Testis (tissue), 2 donors: ENCODE data around the gene UBA1.

Experiments used
- POLR2A ChIP-seq: fragments of 450-650 bp; IDR thresholded peaks from one replicate; pipeline ENCODE4 v1.6.1; 2017; ENCODE audit warnings: antibody characterized with exemption, mild to moderate bottlenecking, moderate library complexity
- TF ChIP-seq, protein P1 (sequence below), 3 experiments: fragments of 450-650 bp in 2 of 3; fragments of 200-600 bp in 1 of 3; sonication (generic) in 1 of 3; IDR thresholded peaks; one replicate each; pipeline ENCODE4 v1.5.1; 2016 to 2019; ENCODE audit warnings: antibody characterized with exemption in 3 of 3, mild to moderate bottlenecking in 2 of 3, moderate library complexity in 1 of 3

DNA sequence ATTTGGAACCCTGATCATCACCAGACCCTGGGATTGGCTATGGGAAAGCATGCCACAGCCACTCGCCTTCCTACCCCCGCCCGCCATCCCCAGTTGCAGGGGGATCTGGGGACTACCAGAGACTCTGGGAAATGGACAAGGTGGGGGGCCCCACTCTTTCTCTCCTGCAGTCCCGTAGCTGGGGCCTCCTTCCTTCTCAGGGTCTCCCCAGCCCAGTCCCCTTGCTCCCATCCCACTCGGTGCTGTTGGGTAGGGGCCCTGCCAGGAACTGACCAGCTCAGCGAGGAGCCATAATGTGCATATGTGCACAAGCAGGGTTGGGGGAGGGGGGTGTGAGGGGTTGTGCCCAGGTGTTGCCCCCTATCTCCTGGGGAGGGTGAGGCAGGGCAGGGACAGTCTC lies 35.8 kb downstream of the UBA1 start:
- TF ChIP-seq POLR2A, result no peak
- TF ChIP-seq, protein P1, sequence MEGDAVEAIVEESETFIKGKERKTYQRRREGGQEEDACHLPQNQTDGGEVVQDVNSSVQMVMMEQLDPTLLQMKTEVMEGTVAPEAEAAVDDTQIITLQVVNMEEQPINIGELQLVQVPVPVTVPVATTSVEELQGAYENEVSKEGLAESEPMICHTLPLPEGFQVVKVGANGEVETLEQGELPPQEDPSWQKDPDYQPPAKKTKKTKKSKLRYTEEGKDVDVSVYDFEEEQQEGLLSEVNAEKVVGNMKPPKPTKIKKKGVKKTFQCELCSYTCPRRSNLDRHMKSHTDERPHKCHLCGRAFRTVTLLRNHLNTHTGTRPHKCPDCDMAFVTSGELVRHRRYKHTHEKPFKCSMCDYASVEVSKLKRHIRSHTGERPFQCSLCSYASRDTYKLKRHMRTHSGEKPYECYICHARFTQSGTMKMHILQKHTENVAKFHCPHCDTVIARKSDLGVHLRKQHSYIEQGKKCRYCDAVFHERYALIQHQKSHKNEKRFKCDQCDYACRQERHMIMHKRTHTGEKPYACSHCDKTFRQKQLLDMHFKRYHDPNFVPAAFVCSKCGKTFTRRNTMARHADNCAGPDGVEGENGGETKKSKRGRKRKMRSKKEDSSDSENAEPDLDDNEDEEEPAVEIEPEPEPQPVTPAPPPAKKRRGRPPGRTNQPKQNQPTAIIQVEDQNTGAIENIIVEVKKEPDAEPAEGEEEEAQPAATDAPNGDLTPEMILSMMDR (IDR thresholded peaks at IDR 0.05), result no peak
